ENCODE results near the gene TRAPPC4.
"Not testable (repeated sequence)": the region's sequence is repeated elsewhere in the genome, so short reads cannot be mapped to it uniquely, and the experiment has no call there.

TRAPPC4 gene, protein sequence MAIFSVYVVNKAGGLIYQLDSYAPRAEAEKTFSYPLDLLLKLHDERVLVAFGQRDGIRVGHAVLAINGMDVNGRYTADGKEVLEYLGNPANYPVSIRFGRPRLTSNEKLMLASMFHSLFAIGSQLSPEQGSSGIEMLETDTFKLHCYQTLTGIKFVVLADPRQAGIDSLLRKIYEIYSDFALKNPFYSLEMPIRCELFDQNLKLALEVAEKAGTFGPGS

DNA sequence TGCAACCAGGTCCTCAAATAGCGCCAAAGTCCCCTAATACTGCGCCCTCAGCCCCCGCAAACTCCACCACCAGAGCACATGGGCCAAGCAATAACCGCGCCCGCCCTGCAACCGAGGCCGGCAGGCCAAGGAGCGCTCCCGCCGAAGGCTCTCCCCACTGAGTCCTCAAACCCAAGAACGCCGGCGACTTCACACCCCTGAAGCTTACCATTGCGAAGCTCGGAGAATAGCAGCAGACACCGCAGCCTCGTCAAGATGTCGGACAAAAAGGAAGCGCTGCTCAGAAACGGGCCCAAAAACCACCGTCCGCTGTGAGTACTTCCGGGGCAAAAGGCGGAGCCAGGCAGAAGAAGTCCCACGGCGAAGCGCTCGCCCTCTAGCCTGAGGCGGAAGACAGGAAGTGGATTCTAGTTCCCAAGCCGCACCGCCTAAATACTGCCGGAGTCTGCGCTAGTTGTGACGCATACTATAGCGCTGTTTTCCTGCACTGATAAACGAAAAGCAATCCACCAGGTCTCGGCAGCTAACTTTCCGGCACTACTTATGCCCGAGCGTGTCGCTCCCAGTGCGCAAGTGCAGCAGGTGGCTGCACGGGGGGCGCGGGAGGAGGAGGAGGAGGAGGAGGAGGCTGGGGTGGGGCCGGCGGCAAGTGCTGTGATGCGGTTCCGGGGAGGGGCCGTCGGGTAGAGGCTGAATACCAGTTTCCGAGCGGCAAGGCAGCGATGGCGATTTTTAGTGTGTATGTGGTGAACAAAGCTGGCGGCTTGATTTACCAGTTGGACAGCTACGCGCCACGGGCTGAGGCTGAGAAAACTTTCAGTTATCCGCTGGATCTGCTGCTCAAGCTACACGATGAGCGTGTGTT is at the start of gene TRAPPC4, which contains the start of gene RPS25:
TRAPPC4 (plus strand) TSS at position 693 of the 865 bp plus-strand sequence; CDS start at position 723, 30 bp downstream.
RPS25 (minus strand) TSS at position 270 of the 865 bp plus-strand sequence; CDS start at position 211, 59 bp downstream.
- peak; percentile 98 for DNase-seq

DNA sequence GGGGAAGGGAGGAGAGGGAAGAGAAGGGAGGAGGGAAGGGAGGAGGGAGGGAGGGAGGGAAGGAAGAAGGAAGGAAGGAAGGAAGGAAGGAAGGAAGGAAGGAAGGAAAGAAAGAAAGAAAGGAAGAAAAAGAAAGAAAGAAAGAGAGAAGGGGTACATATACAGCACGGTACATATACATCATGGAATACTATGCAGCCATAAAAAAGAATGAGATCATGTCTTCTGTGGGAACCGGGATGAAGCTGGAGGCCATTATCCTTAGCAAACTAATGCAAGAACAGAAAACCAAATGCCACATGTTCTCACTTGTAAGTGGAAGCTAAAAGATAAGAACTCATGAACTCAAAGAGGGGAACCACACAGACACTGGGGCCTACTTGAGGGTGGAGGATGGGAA is 49.1 kb upstream of the TRAPPC4 start:
- DNase-seq, result not testable (repeated sequence)

DNA sequence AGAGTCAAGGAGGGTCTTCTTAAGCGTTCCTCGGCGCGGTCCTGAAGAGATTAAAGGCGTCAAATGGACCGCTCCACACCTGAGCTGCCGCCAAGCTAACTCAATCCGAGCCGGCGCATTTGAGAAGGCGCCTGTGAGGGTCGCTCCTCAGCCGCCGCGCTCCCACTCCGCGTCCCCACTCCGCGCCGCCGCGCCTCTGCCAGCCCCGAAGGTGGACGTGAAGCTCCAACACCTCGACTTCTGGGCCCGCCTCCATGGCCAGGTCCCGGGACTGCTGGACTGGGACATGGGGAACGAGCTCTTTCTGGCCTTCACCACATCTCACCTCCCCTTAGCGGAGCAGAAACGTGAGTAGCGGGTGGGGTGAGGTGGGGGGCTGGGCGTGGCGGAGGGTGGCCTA is 46.9 kb upstream of the TRAPPC4 start, which contains the start of gene FOXR1:
FOXR1 (plus strand) TSS at position 116 of the 400 bp plus-strand sequence; CDS start at position 287, 171 bp downstream.
- DNase-seq, result no peak

DNA sequence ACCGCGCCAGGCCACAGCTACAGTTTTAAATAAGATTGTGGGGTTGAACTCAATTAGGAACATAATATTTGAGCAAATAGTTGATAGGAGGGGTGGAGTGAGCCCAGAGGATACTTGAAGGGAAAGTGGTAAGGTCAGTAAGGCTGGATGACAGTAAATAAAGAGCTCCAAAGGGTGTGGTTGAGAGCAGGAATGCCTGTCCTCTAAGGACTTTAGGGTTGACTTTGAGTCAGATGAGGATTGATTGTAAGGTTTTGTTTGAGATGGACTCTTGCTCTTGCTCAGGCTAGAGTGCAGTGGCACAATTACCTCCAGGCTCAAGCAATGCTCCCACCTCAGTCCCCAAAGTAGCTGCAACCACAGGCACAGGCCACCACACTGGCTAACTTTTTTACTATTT is 44.6 kb upstream of the TRAPPC4 start:
- DNase-seq, result no peak

DNA sequence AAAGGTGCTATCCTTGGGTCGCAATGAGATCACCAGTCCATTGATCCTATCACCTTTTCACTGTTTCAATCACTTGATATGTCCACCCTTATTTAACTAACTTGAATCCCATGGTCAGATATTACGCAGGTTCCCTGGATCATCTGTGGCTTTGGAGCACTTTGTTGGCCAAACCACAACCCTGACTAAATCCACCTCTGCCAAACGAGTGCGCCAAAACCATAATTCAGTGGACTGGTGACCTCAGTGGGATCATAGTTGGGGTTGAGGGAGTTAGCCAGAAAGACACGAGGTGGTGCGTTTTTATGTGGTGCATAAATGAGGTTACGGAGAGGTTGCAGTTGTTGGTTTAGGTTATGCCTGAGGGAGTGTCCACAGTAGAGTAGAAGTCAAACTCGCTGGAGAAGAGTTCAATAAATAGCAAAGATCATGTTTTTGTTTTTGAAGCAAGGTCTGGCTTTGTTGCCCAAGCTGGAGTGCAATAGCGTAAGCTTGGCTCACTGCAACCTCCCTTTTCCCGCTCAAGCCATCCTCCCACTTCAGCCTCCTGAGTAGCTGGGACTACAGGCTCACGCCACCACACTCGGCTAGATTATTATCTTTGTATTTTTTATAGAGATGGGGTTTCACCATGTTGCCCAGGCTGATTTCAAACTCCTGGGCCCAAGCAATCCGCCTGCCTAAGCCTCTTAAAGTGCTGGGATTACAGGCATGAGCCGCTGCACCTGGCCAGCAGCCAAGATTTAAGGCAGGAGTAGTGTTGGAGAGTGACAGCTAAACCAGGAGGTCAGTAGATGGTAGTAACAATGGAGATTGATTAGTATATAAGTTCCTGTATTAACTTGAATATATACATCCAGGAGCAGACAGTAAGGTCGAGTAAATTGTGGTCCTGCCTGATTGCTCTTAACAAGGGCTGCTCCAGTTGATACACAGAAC is 42.5 kb upstream of the TRAPPC4 start:
- no peak for DNase-seq

DNA sequence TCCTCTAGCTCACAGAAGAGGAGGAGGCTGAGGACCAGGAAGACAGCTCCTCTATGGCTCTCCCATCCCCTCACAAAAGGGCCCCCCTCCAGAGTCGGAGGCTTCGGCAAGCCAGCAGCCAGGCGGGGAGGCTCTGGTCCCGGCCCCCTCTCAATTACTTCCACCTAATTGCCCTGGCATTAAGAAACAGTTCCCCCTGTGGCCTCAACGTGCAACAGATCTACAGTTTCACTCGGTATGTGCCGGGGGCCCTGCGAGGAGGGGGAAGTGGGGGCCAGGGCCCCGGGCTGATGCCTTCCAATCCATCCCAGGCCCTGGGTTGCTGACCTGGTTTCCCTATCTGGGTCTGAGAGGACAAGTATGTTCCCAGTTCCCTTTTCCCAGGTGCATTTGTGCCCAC is 39.1 kb upstream of the TRAPPC4 start:
- DNase-seq, result no peak

DNA sequence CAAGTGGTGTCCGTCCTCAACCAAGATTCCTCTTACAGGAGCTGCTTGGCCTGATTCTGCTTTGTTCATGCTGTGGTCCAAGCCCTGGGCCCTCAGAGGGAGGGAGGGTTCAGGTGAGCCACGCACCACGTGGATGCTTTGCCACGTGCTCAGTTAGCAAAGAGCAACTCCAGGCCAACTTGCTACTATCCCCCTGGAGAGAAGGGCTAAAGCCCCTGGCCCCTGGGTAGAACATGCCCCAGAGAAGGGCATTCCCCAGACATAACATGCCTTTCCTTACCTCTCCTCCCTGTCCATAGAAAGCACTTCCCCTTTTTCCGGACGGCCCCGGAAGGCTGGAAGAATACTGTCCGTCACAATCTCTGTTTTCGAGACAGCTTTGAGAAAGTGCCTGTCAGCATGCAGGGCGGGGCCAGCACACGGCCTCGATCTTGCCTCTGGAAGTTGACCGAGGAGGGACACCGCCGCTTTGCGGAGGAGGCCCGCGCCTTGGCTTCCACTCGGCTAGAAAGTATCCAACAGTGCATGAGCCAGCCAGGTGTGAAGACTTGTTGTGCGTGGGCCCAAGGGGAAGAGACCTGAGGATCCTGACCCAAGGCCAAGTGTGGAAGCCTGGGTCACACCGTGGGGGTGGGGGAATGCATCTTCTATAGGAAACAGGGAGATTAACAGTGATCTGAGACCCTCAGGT is 38.2 kb upstream of the TRAPPC4 start:
- no peak for DNase-seq

DNA sequence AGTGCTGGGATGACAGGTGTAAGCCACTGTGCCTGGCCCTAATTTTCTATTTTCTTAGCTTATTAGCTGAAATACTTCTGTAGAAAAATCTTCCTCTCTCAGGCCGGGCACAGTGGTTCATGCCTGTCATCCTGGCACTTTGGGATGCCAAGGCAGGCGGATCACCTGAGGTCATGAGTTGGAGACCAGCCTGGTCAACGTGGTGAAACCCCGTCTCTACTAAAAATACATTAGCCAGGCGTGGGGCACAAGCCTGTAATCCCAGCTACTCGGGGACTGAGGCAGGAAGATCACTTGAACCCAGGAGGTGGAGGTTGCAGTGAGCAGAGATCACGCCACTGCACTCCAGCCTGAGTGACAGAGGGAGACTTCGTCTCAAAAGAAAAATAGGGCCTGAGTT is 34.2 kb upstream of the TRAPPC4 start:
- DNase-seq, result not testable (repeated sequence)

DNA sequence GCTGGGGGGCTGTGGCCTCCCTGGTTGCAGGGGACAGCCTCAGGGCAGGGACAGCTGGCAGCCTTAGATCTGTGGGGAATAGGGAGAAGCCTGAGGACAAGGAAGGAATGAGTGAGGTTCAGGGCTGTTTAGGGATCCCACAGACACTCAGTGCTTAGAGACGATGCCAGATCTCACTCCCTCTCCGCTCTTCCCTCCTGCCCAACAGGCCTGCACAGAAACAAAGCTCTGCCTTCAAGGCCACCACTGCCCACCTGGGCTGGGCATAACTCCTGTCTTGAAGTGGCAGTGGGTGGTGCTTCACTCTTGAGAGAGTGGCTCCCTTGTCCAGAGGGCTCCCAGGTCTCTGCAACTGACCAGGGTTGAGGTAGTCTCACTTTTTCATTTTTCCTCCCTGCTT is 33.7 kb upstream of the TRAPPC4 start:
- DNase-seq, result peak; percentile 64

DNA sequence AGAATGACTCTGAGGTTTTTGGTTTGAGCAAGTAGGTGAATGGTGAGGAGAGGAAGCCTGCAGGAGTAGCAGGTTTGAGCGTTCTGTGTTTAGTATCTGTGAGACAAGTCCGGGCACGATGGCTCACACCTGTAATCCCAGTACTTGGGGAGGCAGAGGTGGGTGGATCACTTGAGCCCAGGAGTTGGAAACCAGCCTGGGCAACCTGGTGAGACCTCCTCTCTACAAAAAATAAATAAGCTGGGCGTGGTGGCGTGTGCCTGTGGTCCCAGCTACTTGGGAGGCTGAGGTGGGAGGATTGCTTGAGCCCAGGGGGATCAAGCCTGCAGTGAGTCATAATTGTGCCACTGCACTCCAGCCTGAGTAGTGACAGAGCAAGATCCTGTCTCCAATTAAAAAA is 30.3 kb upstream of the TRAPPC4 start:
- DNase-seq, result peak; percentile 76

DNA sequence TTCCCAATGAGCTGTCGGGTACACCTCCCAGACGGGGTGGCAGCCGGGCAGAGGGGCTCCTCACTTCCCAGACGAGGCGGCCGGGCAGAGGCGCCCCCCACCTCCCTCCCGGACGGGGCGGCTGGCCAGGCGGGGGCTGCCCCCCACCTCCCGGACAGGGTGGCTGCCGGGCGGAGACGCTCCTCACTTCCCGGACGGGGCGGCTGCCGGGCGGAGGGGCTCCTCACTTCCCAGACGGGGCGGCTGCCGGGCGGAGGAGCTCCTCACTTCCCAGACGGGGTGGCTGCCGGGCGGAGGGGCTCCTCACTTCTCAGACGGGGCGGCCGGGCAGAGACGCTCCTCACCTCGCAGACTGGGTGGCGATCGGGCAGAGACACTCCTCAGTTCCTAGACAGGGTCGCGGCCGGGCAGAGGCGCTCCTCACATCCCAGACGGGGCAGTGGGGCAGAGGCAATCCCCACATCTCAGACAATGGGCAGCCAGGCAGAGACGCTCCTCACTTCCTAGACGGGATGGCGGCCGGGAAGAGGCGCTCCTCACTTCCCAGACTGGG is 27.0 kb upstream of the TRAPPC4 start:
- DNase-seq, result not testable (repeated sequence)

DNA sequence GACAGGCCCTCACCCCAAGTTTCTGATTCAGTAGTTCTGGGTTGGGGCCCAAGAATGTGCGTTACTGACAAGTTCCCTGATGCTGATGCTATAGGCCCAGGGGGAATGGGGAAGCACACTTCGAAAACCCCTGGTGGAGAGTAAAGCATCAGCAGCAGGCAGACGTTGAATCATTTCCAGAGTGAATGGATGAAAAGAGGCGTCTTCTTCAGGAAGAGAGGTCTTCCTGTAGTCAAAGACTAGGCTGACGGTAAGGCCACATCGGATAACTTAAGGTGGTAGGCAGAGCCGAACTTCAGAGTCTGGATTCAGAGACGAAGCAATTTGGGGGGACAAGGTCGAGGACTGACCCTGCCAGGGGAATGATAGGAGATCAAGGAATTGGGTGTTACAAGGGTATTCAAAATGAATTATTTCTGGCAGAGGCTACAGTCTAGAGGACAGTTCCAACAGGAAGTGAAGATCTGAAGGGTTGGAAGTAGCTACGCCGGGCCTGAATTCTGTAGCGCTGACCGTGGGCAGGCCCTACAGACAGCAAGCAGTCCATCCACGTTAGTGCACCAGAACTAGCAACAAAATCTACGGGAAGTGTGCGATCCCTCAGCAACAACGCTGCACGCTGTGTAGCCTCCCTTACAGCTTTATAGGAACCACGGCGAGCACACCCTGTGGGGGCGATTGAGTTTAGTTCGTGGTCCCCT is 21.5 kb upstream of the TRAPPC4 start:
- DNase-seq, result peak; percentile 46

DNA sequence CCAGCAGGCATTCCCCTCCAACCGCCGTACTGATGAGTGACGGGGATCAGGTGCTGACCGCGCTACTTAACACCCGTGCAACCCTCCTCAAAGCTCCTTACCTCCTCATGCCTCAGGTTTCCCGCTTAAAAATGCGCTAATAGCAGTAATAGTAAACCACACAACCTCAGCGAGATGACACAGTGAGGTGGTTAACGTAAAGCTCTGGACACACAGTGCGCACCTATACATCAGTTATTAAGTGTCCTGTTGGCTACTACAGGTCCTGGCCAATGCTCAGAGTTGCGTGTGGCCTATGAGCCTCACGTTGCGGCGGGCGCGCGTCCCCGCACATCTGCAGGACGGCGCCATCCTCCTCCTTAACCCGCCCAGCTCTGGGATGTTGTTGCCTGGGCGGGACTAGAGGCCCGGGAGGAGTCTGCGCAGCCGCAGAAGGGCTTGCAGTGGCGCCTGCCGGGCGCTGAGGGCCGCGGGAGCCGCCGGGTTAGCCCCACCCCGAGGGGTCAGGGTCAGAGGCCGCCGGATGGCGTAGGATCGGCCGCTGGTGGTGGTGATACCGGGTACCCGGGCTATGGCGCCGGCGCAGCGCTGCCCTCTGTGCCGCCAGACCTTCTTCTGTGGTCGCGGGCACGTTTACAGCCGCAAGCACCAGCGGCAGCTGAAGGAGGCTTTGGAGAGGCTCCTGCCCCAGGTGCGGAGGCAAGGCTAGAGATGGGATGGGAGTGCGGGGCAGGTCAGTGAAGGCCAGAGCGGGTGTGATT is 20.8 kb upstream of the TRAPPC4 start, which contains the start of gene CENATAC:
CENATAC (plus strand) TSS at position 512 of the 761 bp plus-strand sequence; CDS start at position 572, 60 bp downstream.
- peak; percentile 97 for DNase-seq

DNA sequence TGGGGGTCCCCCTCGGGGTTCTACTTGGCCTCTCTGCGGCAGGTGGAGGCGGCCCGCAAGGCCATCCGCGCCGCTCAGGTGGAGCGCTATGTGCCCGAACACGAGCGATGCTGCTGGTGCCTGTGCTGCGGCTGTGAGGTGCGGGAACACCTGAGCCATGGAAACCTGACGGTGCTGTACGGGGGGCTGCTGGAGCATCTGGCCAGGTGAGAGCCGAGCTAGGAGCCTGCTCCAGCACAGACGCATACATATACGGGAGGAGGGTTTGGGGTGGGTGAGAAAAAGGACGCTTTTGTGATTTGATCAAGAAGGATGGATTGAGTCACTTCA is 20.2 kb upstream of the TRAPPC4 start:
- DNase-seq, result no peak

DNA sequence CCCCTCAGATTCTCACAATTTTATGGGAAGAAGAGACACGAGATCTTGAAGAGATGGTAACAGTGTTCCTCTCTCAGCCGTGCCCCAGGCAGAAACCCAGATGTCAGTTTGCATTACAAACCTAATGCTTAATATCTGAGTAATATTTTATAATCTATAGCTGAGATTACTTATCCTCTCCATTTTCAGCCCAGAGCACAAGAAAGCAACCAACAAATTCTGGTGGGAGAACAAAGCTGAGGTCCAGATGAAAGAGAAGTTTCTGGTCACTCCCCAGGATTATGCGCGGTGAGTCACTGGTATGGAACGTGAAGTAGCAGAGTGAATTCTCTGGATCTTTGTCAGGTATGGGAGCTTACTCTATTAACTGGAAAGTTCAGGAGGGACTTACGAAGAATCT is 19.7 kb upstream of the TRAPPC4 start:
- DNase-seq, result no peak

DNA sequence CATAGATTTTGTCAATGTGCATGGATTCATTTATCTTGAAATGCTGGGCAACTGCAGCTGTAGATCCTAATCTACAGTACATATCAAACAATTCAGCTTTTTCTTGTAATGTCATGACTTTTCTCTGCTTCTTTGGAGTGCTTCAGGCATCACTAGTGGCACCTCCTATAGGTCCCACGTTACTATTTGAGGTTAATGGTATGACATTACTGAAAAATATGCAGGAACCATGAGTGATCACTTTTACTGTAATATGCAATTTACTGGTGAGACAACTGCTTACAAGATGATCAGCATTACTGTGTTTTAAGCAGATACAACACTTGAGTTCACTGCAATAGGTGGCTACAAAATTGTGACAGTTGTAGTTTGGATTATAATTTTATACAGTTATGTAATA is 17.7 kb upstream of the TRAPPC4 start:
- no peak for DNase-seq

DNA sequence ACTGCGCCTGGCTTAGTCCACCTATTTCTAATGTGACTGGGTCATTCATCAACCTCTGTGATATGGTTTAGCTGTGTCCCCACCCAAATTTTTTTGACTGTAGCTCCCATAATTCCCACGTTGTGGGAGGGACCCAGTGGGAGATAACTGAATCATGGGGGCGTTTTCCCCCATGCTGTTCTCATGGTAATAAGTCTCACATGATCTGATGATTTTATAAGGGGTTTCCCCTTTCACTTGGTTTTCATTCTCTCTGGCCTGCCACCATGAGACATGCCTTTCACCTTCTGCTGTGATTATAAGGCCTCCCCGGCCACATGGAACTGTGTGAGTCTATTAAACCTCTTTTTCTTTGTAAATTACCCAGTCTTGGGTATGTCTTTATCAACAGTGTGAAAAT is 11.9 kb upstream of the TRAPPC4 start:
- DNase-seq, result no peak

DNA sequence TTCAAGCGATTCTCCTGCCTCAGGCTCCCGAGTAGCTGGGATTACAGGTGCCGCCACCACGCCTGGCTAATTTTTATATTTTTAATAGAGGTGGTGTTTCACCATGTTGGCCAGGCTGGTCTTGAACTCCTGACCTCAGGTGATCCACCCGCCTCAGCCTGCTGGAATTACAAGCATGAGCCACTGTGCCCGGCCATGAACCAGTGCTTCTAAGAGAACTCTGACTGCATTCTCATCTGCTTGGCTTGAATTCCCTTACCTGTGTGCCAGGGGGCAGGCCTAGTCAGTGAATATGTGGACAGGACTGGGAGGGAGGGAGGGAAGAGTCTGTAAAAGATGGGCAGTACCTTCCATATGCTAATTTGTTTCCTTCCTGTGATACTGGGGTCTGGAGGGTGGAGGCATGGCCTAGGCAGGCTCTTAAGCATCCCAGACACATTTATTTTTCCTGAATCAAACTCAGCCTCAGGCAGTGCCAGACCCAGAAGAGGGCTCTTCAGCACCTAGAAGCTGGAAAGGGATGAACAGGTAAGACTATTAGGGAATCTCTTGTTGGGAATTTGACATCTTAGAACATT is 7.0 kb upstream of the TRAPPC4 start:
- DNase-seq, result no peak

DNA sequence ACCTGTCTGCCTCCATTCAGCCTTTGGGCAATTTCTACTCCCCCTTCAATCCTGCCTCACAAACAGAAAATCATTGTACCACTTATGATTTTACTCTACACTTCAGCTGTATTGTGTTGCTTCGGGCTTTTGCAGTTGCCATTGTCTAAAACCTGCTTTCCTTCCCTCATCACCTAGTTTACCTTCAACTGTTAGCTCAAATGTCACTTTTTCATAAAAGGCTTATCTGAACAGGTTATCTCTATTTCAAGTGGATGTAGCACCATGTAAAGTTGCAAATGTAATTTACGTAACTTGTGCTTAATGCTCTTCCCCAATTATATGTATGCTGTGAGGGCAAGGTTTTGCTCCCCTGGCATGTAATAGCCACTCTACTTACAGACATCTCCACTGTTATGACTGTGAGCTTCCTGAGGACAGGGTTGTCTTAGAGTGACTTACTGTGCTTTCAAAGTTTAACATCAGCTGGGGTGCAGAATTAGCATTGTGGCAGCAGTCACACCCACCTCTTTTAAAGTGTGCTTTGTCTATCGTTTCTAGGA is 5.9 kb upstream of the TRAPPC4 start:
- no peak for DNase-seq

Measured in DMS79 treated with DMSO at 0.1 percent for 48 hours (cell line).